HUDEP-2 (cell line): ENCODE measurements around the gene EPHB6.

Source experiments
- DNase-seq, 76 experiments: peaks; one replicate each; lab custom pipeline; 2025; ENCODE audit not compliant: unreplicated experiment in 76 of 76; lab: John Stamatoyannopoulos, UW

Gene EPHB6

GRCh38 chr7:142876236-142876960 is 21.5 kb downstream of the EPHB6 start:
- DNase-seq: no peak

DNA sequence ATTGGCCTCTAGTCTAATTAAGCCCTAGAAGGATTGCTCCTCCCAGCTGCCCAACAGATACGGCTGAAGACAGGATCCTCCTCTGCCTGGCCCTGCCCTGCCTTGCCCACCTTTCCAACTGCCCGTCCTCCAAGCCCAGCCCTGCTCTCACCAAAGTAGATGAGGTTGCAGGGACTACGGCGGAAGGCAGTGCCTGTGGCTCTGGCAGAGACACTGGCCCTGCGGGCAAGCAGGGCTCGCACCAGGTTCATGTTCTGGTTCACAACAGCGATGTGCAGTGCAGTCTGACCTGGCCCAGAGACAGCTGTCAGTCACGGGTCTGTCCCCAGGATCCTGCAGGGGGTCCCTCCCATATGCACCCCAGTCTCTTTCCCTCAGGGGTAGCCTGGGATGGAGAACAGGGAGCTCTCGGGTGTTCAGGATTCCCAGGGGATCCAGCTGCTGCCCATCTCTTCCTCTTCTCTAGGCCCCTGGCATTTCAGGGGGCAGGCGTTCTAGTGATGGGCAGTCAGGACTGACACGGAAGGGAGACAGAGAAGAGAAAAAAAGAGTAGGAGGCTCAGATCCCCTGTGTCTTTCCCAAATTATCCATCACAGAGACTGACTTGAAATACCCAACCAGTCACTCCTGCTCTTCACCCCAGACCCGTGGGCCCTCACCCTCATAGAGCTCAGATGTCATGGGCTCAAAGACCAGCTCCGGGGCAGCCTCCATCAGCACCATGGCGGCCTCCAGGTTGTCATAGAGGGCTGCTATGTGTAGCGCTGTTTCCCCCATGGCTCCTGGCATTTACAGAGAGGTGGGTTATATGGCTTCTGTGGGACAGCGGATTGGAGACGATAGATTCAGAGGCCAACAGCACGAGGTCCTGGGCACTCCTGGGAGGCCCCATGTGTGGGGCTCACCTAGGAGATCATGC is 22.4 kb downstream of the EPHB6 start:
- DNase-seq: no peak

DNA sequence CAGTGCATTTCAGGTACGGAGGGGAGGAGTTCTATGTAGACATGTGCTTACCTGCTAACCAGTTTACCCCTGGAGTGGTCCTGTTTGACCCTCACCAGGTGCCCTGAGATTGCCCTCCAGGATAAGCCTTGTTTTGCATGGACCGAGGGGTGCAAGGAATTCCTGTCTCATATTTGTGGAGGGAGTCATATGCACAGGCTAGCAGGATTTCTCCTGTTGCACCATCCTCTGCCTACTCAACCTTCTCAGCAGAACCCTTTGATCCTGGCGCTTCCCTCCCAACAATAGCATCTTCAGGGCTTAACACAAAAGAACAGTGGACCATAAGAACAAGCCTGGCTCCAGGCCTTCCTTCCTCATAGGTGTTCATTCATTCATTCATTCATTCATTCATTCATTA is 23.4 kb downstream of the EPHB6 start:
- no peak for DNase-seq

GRCh38 chr7:142879060-142879459 is 24.2 kb downstream of the EPHB6 start:
- no peak for DNase-seq

DNA sequence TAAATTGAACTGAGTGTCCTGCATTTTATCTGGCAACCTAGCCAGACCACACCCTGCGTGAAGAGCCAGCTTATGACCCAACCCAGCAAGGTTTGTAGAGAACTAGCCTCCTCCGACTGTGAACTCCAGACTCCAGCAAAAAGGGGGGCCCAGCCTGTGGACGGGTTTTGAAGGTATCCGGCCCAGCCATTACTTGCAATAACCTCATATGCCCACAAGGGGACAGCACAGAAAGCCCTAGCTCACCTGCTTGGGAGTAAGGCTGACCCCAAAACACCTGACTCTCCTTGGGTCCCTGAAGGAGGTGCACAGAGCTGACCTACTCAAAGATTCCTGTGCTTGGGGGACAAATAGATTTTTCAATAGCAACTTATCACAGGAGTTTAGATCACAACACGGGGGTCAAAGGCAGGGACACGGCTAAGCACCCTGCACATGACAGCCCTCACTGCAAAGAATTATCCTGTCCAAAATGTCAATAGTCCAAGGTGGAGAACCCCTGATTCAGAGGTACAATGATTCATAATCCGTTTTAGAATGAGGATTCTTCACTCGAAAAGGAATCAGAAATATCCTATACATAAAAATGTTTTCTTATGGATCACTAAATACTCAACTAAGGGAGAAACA is 26.1 kb downstream of the EPHB6 start:
- DNase-seq: peak in 57 of 76 experiments; percentile 12 to 70 (median 31)

GRCh38 chr7:142881586-142882337 is 26.9 kb downstream of the EPHB6 start:
- no peak for DNase-seq

DNA sequence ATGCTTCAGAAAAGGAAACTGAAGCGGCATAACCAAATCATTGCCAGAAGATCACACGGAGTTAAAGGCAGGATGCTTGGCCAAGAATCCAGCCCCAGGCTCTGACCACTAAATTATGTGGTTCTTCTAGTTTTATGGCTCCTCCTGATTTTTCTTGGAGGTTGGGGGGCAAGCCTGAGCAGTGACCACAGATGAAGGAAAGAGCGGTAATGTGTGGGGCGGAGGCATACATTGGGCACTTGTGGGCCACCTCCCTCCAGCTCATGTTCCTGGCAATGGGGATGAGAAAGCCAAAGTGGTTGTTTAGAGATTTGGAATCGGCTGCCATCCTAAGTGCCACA is 27.4 kb downstream of the EPHB6 start:
- no peak for DNase-seq

DNA sequence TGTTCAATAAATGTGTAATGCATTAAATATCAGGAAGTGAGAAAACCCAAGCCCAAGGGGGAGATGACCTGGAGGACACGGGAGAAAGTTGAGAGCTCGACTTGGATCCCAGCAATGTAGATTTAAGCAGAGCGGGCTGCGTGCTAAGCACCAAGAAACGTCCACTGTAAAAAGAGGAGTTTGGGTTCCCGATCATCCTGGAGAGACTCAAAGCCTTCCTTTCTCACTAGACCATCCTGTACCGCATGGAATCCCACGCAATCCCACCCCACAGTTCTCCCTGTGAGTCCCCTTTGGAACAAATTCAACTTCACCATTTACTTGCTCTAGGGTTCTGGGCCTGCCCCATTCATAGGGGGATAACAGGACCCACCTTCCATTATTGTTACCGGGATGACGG is 28.3 kb downstream of the EPHB6 start:
- DNase-seq: no peak

GRCh38 chr7:142883571-142884285 is 28.9 kb downstream of the EPHB6 start:
- no peak for DNase-seq

DNA sequence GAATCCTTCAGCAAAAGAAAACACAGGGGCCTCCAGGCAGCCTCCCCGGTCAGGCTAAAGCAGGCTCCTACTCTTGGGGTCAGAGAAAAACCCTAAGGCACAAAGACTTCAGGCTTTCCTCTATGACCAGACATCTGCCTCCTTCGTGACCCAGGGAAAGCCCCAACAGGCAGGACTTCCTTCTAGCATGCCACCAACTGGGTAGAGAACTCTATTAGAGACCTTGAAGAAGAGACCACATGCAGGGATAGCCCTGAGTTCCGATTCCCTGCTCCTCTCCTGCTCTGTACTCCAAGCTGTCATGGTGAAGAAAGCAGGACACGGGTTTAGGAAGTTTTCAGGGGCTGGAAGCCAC is 29.4 kb downstream of the EPHB6 start:
- DNase-seq: no peak

- no peak for DNase-seq
These were observed 30.7 kb downstream of the EPHB6 start, which contains the start of gene TRPV6 for GRCh38 chr7:142885311-142886230. Gene TRPV6, minus strand, starts transcription at chr7:142885745.

DNA sequence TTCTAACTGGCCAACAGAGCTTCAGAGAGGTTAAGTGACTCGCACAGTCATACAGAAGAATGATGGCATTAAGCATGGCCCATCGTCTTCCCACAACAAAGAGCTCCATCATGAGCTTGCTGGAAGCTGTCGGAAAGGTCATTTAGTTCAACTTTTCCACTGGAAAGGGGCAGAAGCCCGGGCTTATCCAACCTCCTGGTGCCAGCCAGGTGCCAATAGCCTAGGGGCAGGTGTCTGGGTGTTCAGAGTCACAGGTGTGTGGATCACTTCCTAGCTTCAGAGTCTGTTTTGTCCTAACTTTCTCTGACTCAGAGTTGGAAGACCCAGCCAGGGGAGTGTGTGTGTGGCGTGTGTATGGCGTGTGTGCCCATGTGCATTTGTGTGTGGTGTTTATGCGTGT is 32.0 kb downstream of the EPHB6 start:
- DNase-seq: no peak

DNA sequence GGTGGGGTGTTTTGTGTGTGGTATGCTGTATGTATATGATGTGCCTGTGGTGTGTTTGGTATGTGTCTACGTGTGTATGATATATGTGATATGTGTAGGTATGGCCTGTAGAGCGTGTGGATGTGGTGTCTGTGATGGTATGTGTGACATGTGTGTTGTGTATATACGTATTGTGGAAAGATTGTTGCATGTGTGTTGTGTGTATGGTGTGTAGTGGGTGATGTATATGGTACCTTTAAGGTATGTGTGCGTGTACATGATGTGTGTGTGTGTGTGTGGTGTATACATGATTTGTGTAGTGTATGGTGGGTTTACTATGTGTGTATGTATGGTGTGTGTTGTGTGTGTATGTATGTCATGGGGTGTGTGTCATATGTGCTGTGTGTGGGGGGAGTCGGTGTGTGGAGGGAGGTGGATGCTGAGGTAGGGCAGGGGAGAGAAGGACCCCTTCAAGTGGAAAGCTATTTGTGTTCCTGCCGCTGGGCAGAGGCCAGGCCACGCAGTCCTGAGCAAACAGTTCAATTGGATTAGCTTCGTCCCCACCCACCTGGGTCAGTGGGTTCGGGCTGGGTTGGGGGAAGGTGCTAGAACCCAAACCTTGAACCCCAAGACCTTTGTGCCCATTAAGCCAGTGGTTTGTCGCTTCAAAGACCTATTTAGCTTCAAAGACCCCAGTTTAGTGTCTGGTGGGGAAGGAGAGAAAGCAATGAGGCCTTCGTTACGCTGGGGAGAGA is 32.6 kb downstream of the EPHB6 start:
- DNase-seq: no peak

DNA sequence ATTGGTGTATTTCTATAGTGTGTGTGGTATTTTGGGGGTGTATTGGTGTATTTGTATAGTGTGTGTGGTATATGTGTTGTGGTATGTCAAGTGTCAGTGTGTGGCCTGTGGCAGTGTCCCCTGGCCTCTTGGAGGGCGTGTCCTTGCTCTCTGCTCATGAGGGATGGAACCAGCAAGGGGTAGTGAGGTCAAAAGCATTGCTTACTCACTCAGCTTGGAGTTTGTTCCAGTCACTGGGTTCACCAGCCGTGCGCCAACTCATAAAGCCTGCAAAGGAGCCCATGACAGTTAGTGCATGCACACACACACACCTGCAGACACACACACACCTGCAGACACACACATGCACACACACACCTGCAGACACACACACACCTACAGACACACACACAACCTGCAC is 34.9 kb downstream of the EPHB6 start:
- DNase-seq: no peak

GRCh38 chr7:142890874-142891485 is 36.1 kb downstream of the EPHB6 start:
- no peak for DNase-seq

- no peak for DNase-seq
These were observed 36.7 kb downstream of the EPHB6 start for GRCh38 chr7:142891490-142892082.

- DNase-seq: no peak
These were observed 38.1 kb downstream of the EPHB6 start for GRCh38 chr7:142892951-142893350.
